GM20431 (cell line): ENCODE results near the gene BET1L.

Experiments used
- in situ Hi-C: fragments of 300-500 bp; cut with MseI, MboI; formaldehyde crosslinking; loops from one replicate; pipeline ENCODE4 v1.15.0; 2020; ENCODE audit warnings: low sequenced_read_pairs; ENCODE audit not compliant: unreplicated experiment

Gene BET1L

DNA sequence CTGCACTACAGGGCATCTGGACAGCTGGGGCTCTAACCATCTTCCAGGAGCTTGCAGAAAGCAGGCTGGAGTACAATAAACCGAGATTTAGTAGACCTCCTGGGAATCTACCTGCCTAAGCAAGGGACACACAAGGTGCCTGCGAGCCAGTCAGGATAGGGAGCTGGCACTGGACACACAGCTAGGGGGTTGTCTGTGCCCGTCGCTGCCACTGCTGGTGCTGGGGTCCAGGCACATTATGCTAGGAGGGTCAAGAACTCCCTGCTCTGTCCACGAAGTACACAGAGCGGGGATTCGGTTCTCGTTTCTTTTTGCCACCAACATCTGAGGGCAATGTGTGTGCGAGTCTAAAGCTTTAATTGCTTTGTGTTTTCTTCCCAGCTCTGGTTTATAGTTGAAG is 4.5 kb upstream of the BET1L start:
- in situ Hi-C loops: no loop called here

DNA sequence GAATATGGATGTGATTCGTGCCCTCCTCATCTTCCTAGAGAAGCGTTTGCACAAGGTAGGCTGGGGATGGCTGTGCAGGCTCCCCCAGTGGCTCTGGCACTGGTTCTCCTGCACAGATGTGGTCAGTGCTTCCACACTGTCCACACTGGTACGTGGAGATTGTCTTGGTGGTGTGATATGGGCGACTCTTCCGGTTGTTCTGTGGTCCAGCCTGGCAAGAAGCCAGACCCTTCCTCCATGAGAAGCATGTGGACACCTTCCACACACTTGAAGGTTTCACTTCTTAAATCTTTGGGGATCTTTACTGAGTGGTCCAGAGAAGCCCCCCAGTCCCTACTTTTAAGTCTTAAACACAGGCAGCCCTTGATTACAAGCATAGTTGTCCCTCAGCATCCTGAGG is 4.1 kb upstream of the BET1L start:
- in situ Hi-C loops: no loop called here

DNA sequence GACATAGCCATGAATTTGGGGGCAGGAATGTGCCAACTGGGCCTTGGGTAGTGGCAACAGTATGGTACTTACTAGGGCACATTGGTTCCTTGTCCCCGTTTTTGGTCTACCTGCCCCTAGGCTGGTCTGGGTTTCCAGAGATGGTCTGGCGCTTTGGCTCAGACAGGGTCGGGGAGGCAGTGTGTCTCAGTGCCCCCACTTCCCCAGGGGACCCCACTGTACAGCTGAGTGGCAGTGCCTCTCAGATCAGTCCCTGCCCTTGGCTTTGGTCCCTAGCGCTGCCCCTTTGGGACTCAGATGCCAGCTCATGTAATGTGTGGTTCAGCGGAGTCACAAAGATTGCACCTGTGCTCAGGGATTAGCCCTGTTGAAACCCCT is 3.6 kb upstream of the BET1L start:
- in situ Hi-C loops: no loop called here

DNA sequence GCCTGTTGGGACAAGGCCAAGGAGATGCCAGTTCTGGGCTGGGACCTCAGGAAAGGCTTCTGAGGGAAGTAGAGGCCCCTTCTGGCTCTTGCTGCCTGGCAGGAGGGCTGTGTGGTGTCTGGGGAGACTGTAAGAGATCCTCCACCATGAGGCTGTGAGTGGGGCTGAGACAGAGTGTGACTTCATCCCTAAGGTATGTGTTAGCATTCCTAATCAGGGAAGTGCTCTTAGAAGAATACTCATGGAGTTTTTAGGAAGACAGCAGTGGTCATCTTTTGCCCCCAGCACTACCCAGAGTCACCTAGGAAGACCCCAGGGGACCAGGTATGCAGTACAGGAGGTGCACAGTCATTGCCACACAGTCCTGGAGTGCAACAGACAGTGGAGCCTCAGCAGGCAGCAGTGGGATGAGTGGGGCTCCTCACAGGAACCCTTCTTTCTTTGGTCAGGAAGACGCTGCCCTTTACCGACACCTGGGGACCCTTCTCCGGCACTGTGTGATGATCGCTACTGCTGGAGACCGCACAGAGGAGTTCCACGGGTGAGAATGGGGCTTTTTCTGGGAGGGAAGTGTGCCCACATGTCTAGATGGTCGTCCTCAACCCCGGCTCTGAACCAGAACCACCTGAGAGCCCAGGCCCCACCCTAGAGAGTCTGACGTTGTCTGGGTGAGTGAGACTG is 3.1 kb upstream of the BET1L start:
- in situ Hi-C loops: no loop called here

DNA sequence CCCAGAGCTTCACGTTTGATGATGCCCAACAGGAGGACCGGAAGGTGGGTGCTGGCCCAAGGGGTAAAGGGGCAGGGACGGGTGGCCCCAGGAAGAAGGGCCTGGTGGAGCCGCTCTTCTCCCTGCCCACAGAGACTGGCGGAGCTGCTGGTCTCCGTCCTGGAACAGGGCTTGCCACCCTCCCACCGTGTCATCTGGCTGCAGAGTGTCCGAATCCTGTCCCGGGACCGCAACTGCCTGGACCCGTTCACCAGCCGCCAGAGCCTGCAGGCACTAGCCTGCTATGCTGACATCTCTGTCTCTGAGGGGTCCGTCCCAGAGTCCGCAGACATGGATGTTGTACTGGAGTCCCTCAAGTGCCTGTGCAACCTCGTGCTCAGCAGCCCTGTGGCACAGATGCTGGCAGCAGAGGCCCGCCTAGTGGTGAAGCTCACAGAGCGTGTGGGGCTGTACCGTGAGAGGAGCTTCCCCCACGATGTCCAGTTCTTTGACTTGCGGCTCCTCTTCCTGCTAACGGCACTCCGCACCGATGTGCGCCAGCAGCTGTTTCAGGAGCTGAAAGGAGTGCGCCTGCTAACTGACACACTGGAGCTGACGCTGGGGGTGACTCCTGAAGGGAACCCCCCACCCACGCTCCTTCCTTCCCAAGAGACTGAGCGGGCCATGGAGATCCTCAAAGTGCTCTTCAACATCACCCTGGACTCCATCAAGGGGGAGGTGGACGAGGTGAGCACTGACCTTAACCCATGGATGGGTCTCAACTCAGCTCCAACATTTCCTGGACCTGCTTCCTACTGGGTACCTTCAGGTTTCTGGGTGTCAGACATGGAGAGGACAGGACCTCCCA is 2.3 kb upstream of the BET1L start:
- in situ Hi-C loops: no loop called here

DNA sequence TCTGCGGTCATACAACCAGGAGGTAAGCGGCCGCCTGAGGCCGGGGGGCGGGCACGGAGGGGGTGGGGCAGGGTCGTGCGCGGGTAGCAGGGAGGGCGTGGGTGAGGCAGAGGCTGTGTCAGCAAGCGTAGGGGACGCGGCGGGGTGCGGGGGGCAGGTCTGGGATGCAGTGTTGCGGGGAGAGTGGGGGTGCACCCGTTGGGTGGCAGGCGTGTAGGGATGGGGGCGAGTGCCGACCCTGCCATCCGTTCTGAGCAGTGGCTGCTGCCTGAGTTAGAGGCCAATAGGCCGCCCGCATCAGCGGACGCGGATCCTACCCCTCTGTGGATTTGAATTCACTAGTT is 1.7 kb upstream of the BET1L start:
- in situ Hi-C loops: no loop called here

DNA sequence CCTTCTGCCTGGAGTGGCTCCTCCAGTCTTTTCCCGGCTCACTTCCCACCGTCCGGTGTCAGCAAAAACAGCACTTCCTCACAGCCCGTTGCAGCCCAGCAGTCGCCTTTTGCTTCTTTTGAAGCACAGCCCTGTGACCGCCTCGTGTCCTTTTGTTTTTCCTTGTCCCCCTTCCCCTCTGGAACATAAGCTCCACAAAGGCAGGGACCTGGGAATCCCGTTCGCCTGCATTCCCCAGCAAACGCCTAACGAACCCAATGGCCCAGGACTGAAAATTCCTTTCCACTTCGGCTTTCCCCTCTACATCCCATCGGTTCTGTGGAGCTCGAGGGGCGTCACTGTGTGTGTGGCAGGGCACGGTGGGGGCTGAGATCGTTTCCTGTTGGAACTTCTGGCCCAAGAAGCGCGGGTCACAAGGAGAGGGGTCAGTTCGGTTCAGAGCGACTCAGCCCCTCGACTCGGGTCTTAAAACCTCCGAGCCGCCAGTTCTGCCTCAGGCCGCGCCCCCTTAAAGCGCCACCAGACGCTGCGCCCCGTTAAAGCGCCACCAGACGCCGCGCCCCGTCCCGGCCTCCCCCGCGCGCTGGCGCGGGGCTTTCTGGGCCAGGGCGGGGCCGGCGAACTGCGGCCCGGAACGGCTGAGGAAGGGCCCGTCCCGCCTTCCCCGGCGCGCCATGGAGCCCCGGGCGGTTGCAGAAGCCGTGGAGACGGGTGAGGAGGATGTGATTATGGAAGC is 1.1 kb upstream of the BET1L start:
- in situ Hi-C loops: no loop called here

GRCh38 chr11:207863-208180 is 623 bp upstream of the BET1L start:
- in situ Hi-C loops: no loop called here

DNA sequence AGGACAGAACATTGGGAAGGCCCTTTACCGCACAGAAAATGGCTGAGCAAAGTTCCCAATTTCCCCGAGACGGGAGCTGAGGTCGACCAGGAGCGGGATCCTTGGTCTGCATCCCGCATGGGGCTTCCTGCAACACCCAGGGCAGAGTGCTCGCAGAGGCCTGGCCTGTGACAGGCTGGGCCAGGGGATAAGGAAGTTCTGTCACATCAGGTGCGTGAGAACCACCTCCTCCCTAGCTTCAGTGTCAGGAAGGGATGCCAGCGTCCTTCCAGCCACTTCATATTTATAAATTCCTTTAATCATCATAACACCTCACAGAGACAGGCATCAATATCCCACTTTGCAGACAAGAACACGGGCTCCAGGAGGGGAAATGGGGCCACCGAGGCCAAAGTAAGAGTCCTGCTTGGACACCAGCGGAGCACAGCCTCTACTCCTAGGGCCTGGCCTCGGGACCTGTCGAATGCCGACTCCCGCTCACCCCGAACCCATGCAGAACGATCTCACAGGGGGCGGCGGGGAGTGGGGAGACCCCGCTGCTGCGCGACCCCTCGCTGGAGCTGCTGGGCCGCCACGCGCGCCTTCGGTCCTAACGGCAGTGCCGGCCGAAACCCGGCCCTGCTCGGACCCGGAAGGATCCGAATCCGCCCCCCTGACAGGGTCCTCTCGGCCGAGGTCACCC is 532 bp downstream of the BET1L start:
- in situ Hi-C loops: no loop called here

DNA sequence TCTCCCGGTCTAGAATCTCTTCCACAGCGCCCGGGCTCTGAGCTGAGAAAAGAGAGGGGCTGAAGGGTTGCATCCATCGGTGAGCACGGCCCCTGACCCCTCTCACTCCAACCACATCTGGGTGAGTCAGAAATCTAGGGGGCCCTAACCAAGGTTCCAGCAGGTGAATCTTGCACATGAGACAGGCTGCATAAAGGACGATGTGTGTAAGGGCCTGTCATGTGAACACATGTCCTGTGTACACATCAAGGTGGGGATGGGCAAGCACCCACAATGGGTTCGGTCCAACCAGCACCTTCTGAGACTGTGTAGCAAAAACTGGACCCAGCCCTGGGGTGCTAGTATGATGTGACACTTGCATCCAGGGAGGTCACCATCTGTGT is 1.2 kb downstream of the BET1L start:
- in situ Hi-C loops: no loop called here

DNA sequence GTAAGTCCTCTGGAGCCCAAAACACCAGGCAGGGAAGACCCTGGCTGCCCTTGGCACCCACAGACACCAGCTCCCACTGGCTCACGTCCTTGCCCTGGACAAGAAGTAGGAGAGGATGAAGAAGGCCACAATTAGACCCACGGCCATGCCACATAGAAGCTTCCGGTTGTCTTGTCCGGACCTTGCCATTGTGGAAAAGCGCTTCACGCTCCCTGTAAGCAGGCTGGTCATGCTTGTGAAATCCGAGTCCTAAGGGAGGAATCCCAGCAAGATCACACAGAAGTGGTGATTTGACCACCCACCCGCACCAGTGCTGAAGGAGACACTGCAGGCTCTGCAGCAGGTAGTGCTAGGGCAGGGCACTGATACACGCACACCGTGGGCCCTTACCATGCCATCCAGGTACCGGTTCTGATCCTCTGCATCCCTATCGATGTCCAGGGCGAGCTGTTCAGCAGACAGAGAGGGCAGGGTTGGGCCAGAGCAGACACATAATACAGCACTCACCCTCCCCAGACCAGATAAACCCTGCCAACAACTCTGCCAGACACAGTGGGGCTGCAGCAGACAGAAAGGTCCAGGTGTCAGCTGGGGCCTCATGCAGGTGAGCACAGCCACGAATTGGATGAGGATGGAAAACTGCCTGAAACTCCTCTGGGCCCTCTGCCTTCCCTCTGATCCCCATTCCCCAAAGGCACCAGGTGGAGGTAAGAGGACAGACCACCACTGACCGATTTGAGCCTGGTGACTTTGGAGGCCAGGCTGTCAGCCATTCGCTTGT is 1.8 kb downstream of the BET1L start:
- in situ Hi-C loops: no loop called here

DNA sequence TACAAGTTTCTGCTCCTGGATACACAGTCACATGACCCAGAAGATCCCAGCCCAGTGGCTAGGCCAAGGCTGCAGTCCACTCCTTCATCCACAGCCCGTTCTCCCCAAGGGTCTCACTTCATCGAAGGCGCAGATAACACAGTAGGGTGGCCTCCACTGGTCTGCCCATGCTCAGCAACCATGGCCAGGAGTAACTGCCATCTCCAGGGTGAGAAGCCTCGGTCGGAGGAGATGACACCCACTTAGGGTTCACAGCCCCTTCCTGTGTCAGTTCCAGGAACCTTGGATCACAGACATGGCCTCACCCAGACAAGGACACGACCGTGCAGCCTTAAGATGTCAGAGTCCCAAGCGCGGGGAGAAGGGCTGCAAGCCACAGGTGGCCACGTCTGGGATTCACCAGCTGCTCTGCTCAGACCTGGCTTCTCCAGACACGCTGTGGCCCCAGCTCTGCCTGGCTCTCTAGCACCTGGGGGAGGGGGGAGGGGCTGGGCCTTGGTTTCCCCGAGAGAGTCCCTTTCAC is 2.6 kb downstream of the BET1L start:
- in situ Hi-C loops: no loop called here

DNA sequence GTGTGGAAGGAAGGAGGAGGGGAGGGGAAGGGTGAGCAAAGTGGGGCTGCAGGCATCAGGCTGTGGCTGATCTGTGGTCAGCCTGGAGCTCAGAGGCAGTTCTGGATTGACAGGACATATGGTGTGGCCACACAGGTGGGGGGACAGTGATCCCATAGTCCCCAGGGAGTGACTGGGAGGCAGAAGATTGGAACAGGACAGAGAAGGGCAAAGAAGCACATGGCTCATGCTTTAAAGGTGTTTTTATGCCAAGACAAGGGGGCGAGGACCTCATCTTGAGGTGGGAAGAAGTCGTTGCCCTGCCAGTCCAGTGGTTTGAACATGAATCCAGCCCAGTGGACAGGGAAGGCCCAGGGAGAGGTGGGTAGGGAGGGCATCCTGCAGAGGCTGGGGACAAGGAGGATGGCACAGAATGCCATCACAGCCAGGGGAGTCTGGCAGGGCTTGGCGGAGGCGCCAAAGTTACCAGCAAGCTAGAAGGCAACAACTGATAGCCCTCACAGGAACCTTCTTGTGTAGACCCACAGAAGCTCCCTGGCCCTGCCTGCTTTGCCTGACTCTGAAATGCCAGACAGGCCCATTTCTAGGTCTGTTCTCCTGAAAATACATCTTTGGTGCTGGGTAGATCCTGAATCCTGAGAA is 3.1 kb downstream of the BET1L start:
- in situ Hi-C loops: no loop called here

DNA sequence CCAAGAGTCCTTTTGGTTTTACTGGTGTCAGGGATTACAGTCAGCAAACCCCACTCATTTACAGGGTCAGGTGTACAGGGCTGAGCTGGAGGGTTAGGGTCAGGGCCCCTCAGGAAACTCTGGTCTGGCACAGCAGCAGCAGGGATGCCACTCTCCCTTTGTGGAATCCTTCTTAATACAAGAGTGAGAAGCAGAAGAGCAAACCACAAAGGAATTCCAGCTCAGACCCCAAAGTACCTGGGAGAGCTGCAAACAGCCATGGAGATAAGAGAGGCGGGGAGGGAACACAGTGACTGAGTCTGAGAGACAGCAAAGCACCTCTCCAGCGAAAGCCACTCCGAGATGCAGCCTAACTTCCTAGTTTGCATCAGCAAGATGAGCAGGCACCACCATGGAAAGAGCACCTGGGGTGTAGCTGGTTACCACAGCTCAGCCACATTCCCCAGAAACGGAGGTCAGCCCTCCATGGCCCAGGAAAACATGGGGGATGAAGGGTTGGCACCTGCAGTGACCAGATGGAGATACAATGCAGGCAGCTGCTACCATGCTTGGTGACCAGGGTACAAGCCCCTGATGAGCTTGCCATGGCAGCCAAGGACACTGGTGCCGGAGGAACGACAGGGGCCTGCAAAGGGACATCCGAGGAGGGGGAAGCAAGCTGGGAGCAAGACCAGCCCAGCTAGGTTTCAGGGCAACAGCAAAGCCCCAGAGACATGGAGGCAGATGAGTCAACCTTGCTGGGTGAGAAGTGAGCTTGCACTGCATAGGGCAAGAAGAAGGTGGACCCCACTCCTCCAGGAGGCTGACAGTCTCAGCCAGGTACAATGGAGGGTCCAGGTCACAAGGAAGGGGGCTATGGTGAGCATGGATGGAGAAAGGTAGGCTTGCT is 3.9 kb downstream of the BET1L start:
- in situ Hi-C loops: no loop called here

GRCh38 chr11:202490-202889 is 4.7 kb downstream of the BET1L start:
- in situ Hi-C loops: no loop called here

DNA sequence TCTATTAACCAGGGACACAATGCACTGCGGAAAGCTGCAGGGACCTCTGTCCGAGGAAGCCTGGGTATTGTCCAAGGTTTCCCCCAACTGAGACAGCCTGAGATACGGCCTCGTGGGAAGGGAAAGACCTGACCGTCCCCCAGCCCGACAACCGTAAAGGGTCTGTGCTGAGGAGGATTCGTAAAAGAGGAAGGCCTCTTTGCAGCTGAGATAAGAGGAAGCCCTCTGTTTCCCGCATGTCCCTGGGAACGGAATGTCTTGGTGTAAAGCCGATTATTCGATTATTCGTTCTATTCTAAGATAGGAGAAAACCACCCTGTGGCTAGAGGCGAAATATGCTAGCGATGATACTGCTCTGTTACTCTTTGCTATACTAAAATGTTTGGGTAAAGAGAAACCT is 5.2 kb downstream of the BET1L start:
- in situ Hi-C loops: no loop called here

DNA sequence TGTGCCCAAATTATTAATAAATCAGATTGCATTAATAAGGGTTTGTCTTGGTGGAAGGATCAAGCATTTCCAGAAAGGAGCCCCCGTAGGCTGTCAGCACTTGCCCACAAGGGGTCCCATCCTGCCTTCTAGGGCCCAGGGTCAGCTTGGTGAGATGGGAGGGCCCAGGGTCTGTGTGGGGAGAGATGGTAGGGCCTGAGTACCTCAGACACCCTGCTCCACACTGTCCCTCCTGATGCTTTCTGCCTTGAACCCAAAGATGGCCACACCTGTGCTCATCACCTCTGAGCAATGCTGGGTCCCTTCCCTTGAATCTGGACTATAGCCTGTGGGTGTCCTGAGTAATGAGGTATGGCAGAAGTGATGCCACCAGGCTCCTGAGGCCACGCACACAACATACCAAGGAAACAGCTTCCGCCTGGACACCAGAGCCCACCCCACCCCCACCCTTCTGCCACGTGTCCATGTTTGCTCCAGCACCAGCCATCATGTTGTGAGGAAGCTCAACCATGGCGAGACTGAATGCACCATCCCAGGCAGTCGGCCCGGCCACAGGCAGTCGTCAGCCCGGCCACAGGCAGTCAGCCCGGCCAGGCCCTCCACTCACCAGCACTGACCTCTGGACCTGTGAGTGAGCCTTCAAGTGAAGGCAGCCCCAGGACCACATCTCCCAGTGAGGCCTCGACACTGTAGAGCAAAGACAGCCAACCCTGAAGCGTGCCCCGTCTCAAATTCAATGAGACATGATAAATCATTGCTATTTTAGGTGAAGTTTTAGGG is 6.8 kb downstream of the BET1L start:
- in situ Hi-C loops: no loop called here

- in situ Hi-C loops: no loop called here
Observed at GRCh38 chr11:199782-200181, 7.4 kb downstream of the BET1L start.
